Endothelial cell of umbilical vein (primary cell): Measurements from ENCODE around the gene FAM20A. TPM values are rescaled to one million over a fixed set of nuclear protein-coding genes. Genes with fewer than 3 reads are reported as not detected.

Experiments used
- BruUV-seq: library from RNA; stranded (reverse); fragments of 400-500 nt; replicated peaks from 2 replicates; lab custom pipeline; 2021; lab: Mats Ljungman, UMichigan
- CTCF ChIA-PET: fragments of 300-600, 350-600 bp; sonication (Branson Sonifier 250); formaldehyde crosslinking; loops from one replicate; lab custom pipeline; 2021; ENCODE audit warnings: antibody characterized with exemption, inconsistent platforms; lab: Charles Lee
- POLR2A ChIA-PET: fragments of 300-600, 350-600 bp; sonication (Branson Sonifier 250); formaldehyde crosslinking; loops from one replicate; lab custom pipeline; 2021; ENCODE audit warnings: antibody characterized with exemption, inconsistent platforms; lab: Charles Lee
- DNase-seq: peaks from one replicate; pipeline ENCODE4 v3.0.0-alpha.2; 2011; ENCODE audit warnings: low read depth, low spot score
- FAIRE-seq: peaks from 2 replicates; lab custom pipeline; 2011; peaks lifted over from hg19 to GRCh38; lab: Jason Lieb, UNC
- H2AFZ ChIP-seq: 2 replicates; pipeline ENCODE4 v1.6.0; 2012; ENCODE audit warnings: low read depth, low read length, control low read depth, inconsistent platforms
- H3K27ac ChIP-seq: 2 replicates; pipeline ENCODE4 v1.5.1; 2011; ENCODE audit warnings: low read depth, mild to moderate bottlenecking, control low read depth, low read length, moderate library complexity; ENCODE audit not compliant: insufficient read depth
- H3K27me3 ChIP-seq, 2 experiments: 2 replicates each; pipeline versions ENCODE4 v1.6.0 to v1.6.1; 2011; ENCODE audit warnings: low read length in 2 of 2, mixed read lengths in 1 of 2; ENCODE audit not compliant: control insufficient read depth in 2 of 2, insufficient read depth in 2 of 2
- H3K36me3 ChIP-seq, 2 experiments: 2 replicates in 1 of 2; 3 replicates in 1 of 2; pipeline ENCODE4 v1.5.1; 2011; ENCODE audit warnings: low read length in 2 of 2, mild to moderate bottlenecking in 1 of 2, moderate library complexity in 1 of 2; ENCODE audit not compliant: control insufficient read depth in 2 of 2, insufficient read depth in 2 of 2; ENCODE audit errors: extremely low read depth in 1 of 2
- H3K4me1 ChIP-seq: 3 replicates; pipeline ENCODE4 v1.5.1; 2011; ENCODE audit warnings: mild to moderate bottlenecking, low read length; ENCODE audit not compliant: control insufficient read depth, insufficient read depth; ENCODE audit errors: extremely low read depth
- H3K4me2 ChIP-seq: 2 replicates; pipeline ENCODE4 v1.6.1; 2011; ENCODE audit warnings: low read length, control low read depth, mixed read lengths; ENCODE audit not compliant: insufficient read depth
- H3K4me3 ChIP-seq, 3 experiments: fragments of 200-600 bp in 1 of 3; sonication (generic), shearing (Covaris generic) in 1 of 3; replicated peaks in 1 of 3; 2 replicates each; pipeline ENCODE4 v1.5.1; 2011 to 2016; ENCODE audit warnings: control low read depth in 3 of 3, low read length in 3 of 3, mild to moderate bottlenecking in 2 of 3, inconsistent platforms in 1 of 3, low read depth in 1 of 3, moderate library complexity in 1 of 3; ENCODE audit not compliant: insufficient read depth in 1 of 3
- H3K79me2 ChIP-seq: 2 replicates; pipeline ENCODE4 v1.6.0; 2012; ENCODE audit warnings: low read length, inconsistent platforms; ENCODE audit not compliant: control insufficient read depth, insufficient read depth
- H3K9ac ChIP-seq: replicated peaks from 2 replicates; pipeline ENCODE3; 2011; ENCODE audit warnings: low read length, control low read depth; ENCODE audit not compliant: insufficient read depth; ENCODE audit errors: extremely low read depth
- H3K9me1 ChIP-seq: replicated peaks from 3 replicates; pipeline ENCODE4 v1.6.0; 2011; ENCODE audit warnings: mild to moderate bottlenecking, low read length; ENCODE audit not compliant: control insufficient read depth, insufficient read depth; ENCODE audit errors: extremely low read depth
- H3K9me3 ChIP-seq: replicated peaks from 2 replicates; pipeline ENCODE4 v1.5.1; 2012; ENCODE audit warnings: low read length, inconsistent platforms; ENCODE audit not compliant: control insufficient read depth, insufficient read depth
- H4K20me1 ChIP-seq: replicated peaks from 2 replicates; pipeline ENCODE3; 2011; ENCODE audit warnings: mild to moderate bottlenecking, low read length; ENCODE audit not compliant: control insufficient read depth, insufficient read depth; ENCODE audit errors: extremely low read depth
- CTCF ChIP-seq, 2 donors: IDR thresholded peaks; 1 replicate in 1 of 2; 2 replicates in 1 of 2; pipeline ENCODE4 v1.5.1; 2011; ENCODE audit warnings: low read length in 2 of 2, mild to moderate bottlenecking in 2 of 2, moderate library complexity in 2 of 2, control low read depth in 1 of 2, inconsistent platforms in 1 of 2, low read depth in 1 of 2; ENCODE audit not compliant: insufficient read depth in 1 of 2; ENCODE audit errors: extremely low read depth in 1 of 2
- EZH2 ChIP-seq: IDR thresholded peaks from 2 replicates; pipeline ENCODE4 v1.6.1; 2012; ENCODE audit warnings: borderline replicate concordance, low read depth, mild to moderate bottlenecking, moderate library complexity, low read length, inconsistent platforms; ENCODE audit not compliant: severe bottlenecking
- FOS ChIP-seq: IDR thresholded peaks from 2 replicates; pipeline ENCODE4 v1.6.1; 2011; ENCODE audit warnings: mild to moderate bottlenecking, low read length, moderate library complexity, borderline replicate concordance; ENCODE audit not compliant: insufficient read depth
- GATA2 ChIP-seq: IDR thresholded peaks from 2 replicates; pipeline ENCODE4 v1.7.0; 2011; ENCODE audit warnings: low read depth, mild to moderate bottlenecking, moderate library complexity, mixed read lengths, low read length; ENCODE audit not compliant: insufficient read length, insufficient read depth
- JUN ChIP-seq: IDR thresholded peaks from 2 replicates; pipeline ENCODE4 v1.6.1; 2011; ENCODE audit warnings: borderline replicate concordance, low read depth; ENCODE audit not compliant: insufficient read length, insufficient read depth
- MAX ChIP-seq: IDR thresholded peaks from 2 replicates; pipeline ENCODE4 v1.6.1; 2011; ENCODE audit not compliant: insufficient read depth, insufficient read length
- MYC ChIP-seq: IDR thresholded peaks from one replicate; pipeline ENCODE4 v1.6.1; 2011; ENCODE audit warnings: mild to moderate bottlenecking, low read depth, low read length
- POLR2A ChIP-seq: IDR thresholded peaks from 2 replicates; pipeline ENCODE4 v1.6.1; 2012; ENCODE audit warnings: low read depth, mild to moderate bottlenecking, control low read depth, low read length
- POLR2AphosphoS5 ChIP-seq: IDR thresholded peaks from 2 replicates; pipeline ENCODE4 v1.6.1; 2012; ENCODE audit warnings: low read depth, mild to moderate bottlenecking, control low read depth, low read length, moderate library complexity; ENCODE audit not compliant: insufficient read depth
- dilution Hi-C: fragments of 300-500 bp; cut with MboI; formaldehyde crosslinking; loops from one replicate; pipeline ENCODE4 v1.15.0; 2019; ENCODE audit warnings: low sequenced_read_pairs; ENCODE audit not compliant: extremely low pct_ligation_motif_present
- intact Hi-C: fragments of 100-400 bp; cut with micrococcal nuclease; formaldehyde crosslinking; loops from one replicate; pipeline ENCODE4 v1.10.0; 2022
- polyA plus RNA-seq, 4 experiments: library from polyadenylated mRNA; depleted of rRNA in 3 of 4; stranded (reverse) in 3 of 4; unstranded in 1 of 4; fragments of >200 nt; gene quantifications; 2 replicates each; pipeline versions ENCODE4 v1.2.1 to v1.2.3, GENCODE V29; 2011 to 2012; ENCODE audit warnings: missing spikeins in 1 of 4
- total RNA-seq: library from RNA; stranded (reverse); gene quantifications from 2 replicates; pipeline ENCODE4 v1.2.3, GENCODE V29; 2021

Gene FAM20A
- total and polyA plus RNA-seq, 2 donors (not counting 3 experiments of a cell fraction or from before 2014, with no cell fraction given): not detected

- no peaks in the 10 kb centered on the region for H3K9me1 ChIP-seq
- DNase-seq: no peak
- H3K27ac ChIP-seq: no peak overlapping the region
- no peaks in the 10 kb centered on the region for H4K20me1 ChIP-seq
- no peak overlapping the region for H3K4me2 ChIP-seq
- no peaks in the 10 kb centered on the region for H3K9me3 ChIP-seq
- no peaks in the 10 kb centered on the region for H3K4me1 ChIP-seq
- FAIRE-seq: no peak
- H3K4me3 ChIP-seq: no peak overlapping the region
- H3K79me2 ChIP-seq: no peaks in the 10 kb centered on the region
- no peak overlapping the region for H2AFZ ChIP-seq
- TF ChIP-seq GATA2 (no peak), EZH2 (no peak), MYC (no peak), CTCF (IDR thresholded peaks at IDR 0.05; ENCODE audit: extremely low read depth in 1 of 2, insufficient read depth in 1 of 2, low read depth in 1 of 2, low read length in 2 of 2) (no peak), JUN (no peak), POLR2A (no peak), FOS (no peak), MAX (no peak), POLR2AphosphoS5 (no peak)
- no TSS peak for BruUV-seq
- H3K36me3 ChIP-seq: no peaks in the 10 kb centered on the region
- ChIA-PET CTCF (no interaction called here), POLR2A (no interaction called here)
- no peak overlapping the region for H3K9ac ChIP-seq
- dilution Hi-C loops (no loop called here), intact Hi-C loops (no loop called here)
- peaks cover 4 to 7% of the 10 kb centered on the region in 2 experiments for H3K27me3 ChIP-seq
These were observed 34.8 kb downstream of the FAM20A start for GRCh38 chr17:68566442-68566738.
